Measurements from ENCODE around the gene VPS13D. TPM values are rescaled to one million over a fixed set of nuclear protein-coding genes. Genes with fewer than 3 reads are reported as not detected.

Gene VPS13D
- polyA plus RNA-seq, 1 of the 3 experiments (the other 2 are of a cell fraction) = 15.0 TPM

GRCh38 chr1:12546771-12547585, 317.1 kb downstream of the VPS13D start:
- H3K4me2 ChIP-seq = no peak overlapping the region
- no peaks in the 10 kb centered on the region for H3K79me2 ChIP-seq (ENCODE audit: insufficient read depth)
- no peak overlapping the region for H2AFZ ChIP-seq (ENCODE audit: low read depth)
- no peaks in the 10 kb centered on the region for H4K20me1 ChIP-seq (ENCODE audit: insufficient read depth)
- CTCF ChIA-PET = no interaction called here
- H3K4me3 ChIP-seq (ENCODE audit: low read depth in 2 of 2, low read length in 1 of 2) = no peak overlapping the region
- no peak overlapping the region for H3K9ac ChIP-seq
- H3K4me1 ChIP-seq (ENCODE audit: control insufficient read depth in 1 of 2, insufficient read depth in 2 of 2, low read depth in 1 of 2, low read length in 1 of 2) = peaks cover 9 to 11% of the 10 kb centered on the region in 2 experiments; a peak in 3 of 4 replicates
- no peaks in the 10 kb centered on the region for H3K9me2 ChIP-seq
- no peaks in the 10 kb centered on the region for H3K27me3 ChIP-seq (ENCODE audit: insufficient read depth)
- POLR2A ChIA-PET = no interaction called here
- H3K27ac ChIP-seq (ENCODE audit: low read depth in 2 of 2, low read length in 1 of 2) = no peak overlapping the region
- H3F3A ChIP-seq (replicated peaks; ENCODE audit: insufficient read depth) = peaks cover 11% of the 10 kb centered on the region
- TF ChIP-seq RAD21 (IDR thresholded peaks at IDR 0.05; ENCODE audit: low read length) = no peak
- no peak for TF ChIP-seq JUND (IDR thresholded peaks at IDR 0.05)
- TF ChIP-seq, protein P1, sequence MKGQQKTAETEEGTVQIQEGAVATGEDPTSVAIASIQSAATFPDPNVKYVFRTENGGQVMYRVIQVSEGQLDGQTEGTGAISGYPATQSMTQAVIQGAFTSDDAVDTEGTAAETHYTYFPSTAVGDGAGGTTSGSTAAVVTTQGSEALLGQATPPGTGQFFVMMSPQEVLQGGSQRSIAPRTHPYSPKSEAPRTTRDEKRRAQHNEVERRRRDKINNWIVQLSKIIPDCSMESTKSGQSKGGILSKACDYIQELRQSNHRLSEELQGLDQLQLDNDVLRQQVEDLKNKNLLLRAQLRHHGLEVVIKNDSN (IDR thresholded peaks at IDR 0.05; ENCODE audit: borderline replicate concordance, low read depth) = no peak
- no peak for TF ChIP-seq TEAD4 (IDR thresholded peaks at IDR 0.05; ENCODE audit: borderline replicate concordance, insufficient read depth)
- TF ChIP-seq, protein P2, sequence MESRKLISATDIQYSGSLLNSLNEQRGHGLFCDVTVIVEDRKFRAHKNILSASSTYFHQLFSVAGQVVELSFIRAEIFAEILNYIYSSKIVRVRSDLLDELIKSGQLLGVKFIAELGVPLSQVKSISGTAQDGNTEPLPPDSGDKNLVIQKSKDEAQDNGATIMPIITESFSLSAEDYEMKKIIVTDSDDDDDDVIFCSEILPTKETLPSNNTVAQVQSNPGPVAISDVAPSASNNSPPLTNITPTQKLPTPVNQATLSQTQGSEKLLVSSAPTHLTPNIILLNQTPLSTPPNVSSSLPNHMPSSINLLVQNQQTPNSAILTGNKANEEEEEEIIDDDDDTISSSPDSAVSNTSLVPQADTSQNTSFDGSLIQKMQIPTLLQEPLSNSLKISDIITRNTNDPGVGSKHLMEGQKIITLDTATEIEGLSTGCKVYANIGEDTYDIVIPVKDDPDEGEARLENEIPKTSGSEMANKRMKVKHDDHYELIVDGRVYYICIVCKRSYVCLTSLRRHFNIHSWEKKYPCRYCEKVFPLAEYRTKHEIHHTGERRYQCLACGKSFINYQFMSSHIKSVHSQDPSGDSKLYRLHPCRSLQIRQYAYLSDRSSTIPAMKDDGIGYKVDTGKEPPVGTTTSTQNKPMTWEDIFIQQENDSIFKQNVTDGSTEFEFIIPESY (IDR thresholded peaks at IDR 0.05; ENCODE audit: borderline replicate concordance, low read depth) = no peak
- TF ChIP-seq EP300 (IDR thresholded peaks at IDR 0.05; ENCODE audit: borderline replicate concordance in 1 of 2, low read depth in 1 of 2, low read length in 1 of 2) = no peak
- no peak for TF ChIP-seq IRF3 (IDR thresholded peaks at IDR 0.05; ENCODE audit: low read depth, low read length)
- no peak for TF ChIP-seq TAF1 (IDR thresholded peaks at IDR 0.05; ENCODE audit: borderline replicate concordance, low read depth, low read length)
- H3K36me3 ChIP-seq (replicated peaks in 1 of 2; ENCODE audit: control insufficient read depth in 1 of 2, insufficient read depth in 2 of 2, low read length in 1 of 2) = no peaks in the 10 kb centered on the region
- H3K9me3 ChIP-seq = no peaks in the 10 kb centered on the region
- DNase-seq = no peak
- WGBS (ENCODE audit: low lambda C conversion rate) = 93% methylated on average over 17 of the region's 17 CpGs

GRCh38 chr1:12547586-12548225, 317.9 kb downstream of the VPS13D start:
- ChIA-PET POLR2A (no interaction called here), CTCF (no interaction called here)
- H2AFZ ChIP-seq (ENCODE audit: low read depth) = no peak overlapping the region

More at GRCh38 chr1:12547586-12548225, 317.9 kb downstream of the VPS13D start:
- no peak overlapping the region for H3K9ac ChIP-seq
- H3K9me3 ChIP-seq = no peaks in the 10 kb centered on the region
- H3F3A ChIP-seq (replicated peaks; ENCODE audit: insufficient read depth) = peaks cover 11% of the 10 kb centered on the region
- no peak overlapping the region for H3K4me3 ChIP-seq (ENCODE audit: low read depth in 2 of 2, low read length in 1 of 2)
- WGBS (ENCODE audit: low lambda C conversion rate) = 92% methylated on average over 11 of the region's 20 CpGs
- no peaks in the 10 kb centered on the region for H3K9me2 ChIP-seq
- H3K27ac ChIP-seq (ENCODE audit: low read depth in 2 of 2, low read length in 1 of 2) = no peak overlapping the region
- DNase-seq = no peak
- no peaks in the 10 kb centered on the region for H3K79me2 ChIP-seq (ENCODE audit: insufficient read depth)
- H3K27me3 ChIP-seq (ENCODE audit: insufficient read depth) = no peaks in the 10 kb centered on the region
- H4K20me1 ChIP-seq (ENCODE audit: insufficient read depth) = no peaks in the 10 kb centered on the region
- H3K36me3 ChIP-seq (replicated peaks in 1 of 2; ENCODE audit: control insufficient read depth in 1 of 2, insufficient read depth in 2 of 2, low read length in 1 of 2) = no peaks in the 10 kb centered on the region
- no peak for TF ChIP-seq ELF1 (IDR thresholded peaks at IDR 0.05)
- TF ChIP-seq SIN3A (IDR thresholded peaks at IDR 0.05; ENCODE audit: borderline replicate concordance, low read depth, low read length) = no peak
- TF ChIP-seq RFX5 (IDR thresholded peaks at IDR 0.05; ENCODE audit: low read length) = no peak
- TF ChIP-seq, protein P3, sequence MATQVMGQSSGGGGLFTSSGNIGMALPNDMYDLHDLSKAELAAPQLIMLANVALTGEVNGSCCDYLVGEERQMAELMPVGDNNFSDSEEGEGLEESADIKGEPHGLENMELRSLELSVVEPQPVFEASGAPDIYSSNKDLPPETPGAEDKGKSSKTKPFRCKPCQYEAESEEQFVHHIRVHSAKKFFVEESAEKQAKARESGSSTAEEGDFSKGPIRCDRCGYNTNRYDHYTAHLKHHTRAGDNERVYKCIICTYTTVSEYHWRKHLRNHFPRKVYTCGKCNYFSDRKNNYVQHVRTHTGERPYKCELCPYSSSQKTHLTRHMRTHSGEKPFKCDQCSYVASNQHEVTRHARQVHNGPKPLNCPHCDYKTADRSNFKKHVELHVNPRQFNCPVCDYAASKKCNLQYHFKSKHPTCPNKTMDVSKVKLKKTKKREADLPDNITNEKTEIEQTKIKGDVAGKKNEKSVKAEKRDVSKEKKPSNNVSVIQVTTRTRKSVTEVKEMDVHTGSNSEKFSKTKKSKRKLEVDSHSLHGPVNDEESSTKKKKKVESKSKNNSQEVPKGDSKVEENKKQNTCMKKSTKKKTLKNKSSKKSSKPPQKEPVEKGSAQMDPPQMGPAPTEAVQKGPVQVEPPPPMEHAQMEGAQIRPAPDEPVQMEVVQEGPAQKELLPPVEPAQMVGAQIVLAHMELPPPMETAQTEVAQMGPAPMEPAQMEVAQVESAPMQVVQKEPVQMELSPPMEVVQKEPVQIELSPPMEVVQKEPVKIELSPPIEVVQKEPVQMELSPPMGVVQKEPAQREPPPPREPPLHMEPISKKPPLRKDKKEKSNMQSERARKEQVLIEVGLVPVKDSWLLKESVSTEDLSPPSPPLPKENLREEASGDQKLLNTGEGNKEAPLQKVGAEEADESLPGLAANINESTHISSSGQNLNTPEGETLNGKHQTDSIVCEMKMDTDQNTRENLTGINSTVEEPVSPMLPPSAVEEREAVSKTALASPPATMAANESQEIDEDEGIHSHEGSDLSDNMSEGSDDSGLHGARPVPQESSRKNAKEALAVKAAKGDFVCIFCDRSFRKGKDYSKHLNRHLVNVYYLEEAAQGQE (IDR thresholded peaks at IDR 0.05; ENCODE audit: low read depth, low read length) = no peak
- no peak for TF ChIP-seq RXRA (IDR thresholded peaks at IDR 0.05; ENCODE audit: borderline replicate concordance, low read depth)
- peaks cover 9 to 18% of the 10 kb centered on the region in 2 experiments; a peak in 3 of 4 replicates for H3K4me1 ChIP-seq (ENCODE audit: control insufficient read depth in 1 of 2, insufficient read depth in 2 of 2, low read depth in 1 of 2, low read length in 1 of 2)
- H3K4me2 ChIP-seq = no peak overlapping the region

All from SK-N-SH (cell line).